Ishikawa (cell line): ENCODE results near the gene DNAJC2.

Source experiments
- CEBPB ChIP-seq: IDR thresholded peaks from 2 replicates; pipeline ENCODE4 v1.6.1; 2012
- CREB1 ChIP-seq: IDR thresholded peaks from 2 replicates; pipeline ENCODE4 v1.6.1; 2012; ENCODE audit warnings: low read depth
- EGR1 ChIP-seq: IDR thresholded peaks from 2 replicates; pipeline ENCODE4 v1.6.1; 2012
- EP300 ChIP-seq: IDR thresholded peaks from 2 replicates; pipeline ENCODE4 v1.6.1; 2012; ENCODE audit warnings: borderline replicate concordance
- FOXM1 ChIP-seq: IDR thresholded peaks from 2 replicates; pipeline ENCODE4 v1.6.1; 2012; ENCODE audit warnings: low read depth, borderline replicate concordance
- NFIC ChIP-seq: IDR thresholded peaks from 2 replicates; pipeline ENCODE4 v1.6.1; 2012
- RAD21 ChIP-seq: IDR thresholded peaks from 2 replicates; pipeline ENCODE4 v1.6.1; 2012; ENCODE audit warnings: low read depth
- REST ChIP-seq: IDR thresholded peaks from 2 replicates; pipeline ENCODE4 v1.6.1; 2012; ENCODE audit warnings: low read depth, mild to moderate bottlenecking
- TAF1 ChIP-seq: IDR thresholded peaks from 2 replicates; pipeline ENCODE4 v1.6.1; 2012; ENCODE audit warnings: low read depth, mild to moderate bottlenecking
- TCF12 ChIP-seq: IDR thresholded peaks from 2 replicates; pipeline ENCODE4 v1.6.1; 2012; ENCODE audit warnings: low read depth
- TEAD4 ChIP-seq: IDR thresholded peaks from 2 replicates; pipeline ENCODE4 v1.6.1; 2012
- YY1 ChIP-seq: IDR thresholded peaks from 2 replicates; pipeline ENCODE4 v1.6.1; 2012; ENCODE audit warnings: low read depth
- ZBTB7A ChIP-seq: IDR thresholded peaks from 2 replicates; pipeline ENCODE4 v1.6.1; 2012; ENCODE audit warnings: low read depth
- TF ChIP-seq, protein P1 (sequence below): IDR thresholded peaks from 2 replicates; pipeline ENCODE4 v1.6.1; 2012

DNA sequence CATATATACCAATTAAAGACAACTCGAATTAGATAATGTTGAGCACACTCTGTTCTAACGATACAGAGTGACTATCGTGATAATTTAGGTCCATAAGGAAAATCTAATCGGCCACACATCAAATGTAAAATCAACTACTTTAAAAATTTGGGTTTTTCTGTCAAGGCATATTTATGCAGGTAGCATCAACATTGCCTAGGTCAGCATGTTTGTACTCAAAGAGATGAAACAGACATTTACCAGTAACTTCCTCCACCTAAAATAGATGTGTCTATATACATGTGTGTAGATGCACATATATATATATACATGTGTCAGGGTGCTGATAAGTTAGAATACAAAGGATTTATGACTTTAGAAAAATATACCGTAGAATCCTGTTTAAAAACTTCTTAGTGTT lies 24.9 kb upstream of the DNAJC2 start:
- TF ChIP-seq CEBPB = no peak
- TF ChIP-seq, protein P1, sequence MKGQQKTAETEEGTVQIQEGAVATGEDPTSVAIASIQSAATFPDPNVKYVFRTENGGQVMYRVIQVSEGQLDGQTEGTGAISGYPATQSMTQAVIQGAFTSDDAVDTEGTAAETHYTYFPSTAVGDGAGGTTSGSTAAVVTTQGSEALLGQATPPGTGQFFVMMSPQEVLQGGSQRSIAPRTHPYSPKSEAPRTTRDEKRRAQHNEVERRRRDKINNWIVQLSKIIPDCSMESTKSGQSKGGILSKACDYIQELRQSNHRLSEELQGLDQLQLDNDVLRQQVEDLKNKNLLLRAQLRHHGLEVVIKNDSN = no peak
- no peak for TF ChIP-seq NFIC
- no peak for TF ChIP-seq REST
- no peak for TF ChIP-seq CREB1
- no peak for TF ChIP-seq RAD21
- no peak for TF ChIP-seq FOXM1
- no peak for TF ChIP-seq EP300
- no peak for TF ChIP-seq EGR1
- TF ChIP-seq TAF1 = no peak
- TF ChIP-seq YY1 = no peak
- TF ChIP-seq TCF12 = no peak
- TF ChIP-seq ZBTB7A = no peak
- no peak for TF ChIP-seq TEAD4
